PC-3 (cell line): ENCODE data around the gene RPS3. TPM values are rescaled to one million over a fixed set of nuclear protein-coding genes. Genes with fewer than 3 reads are reported as not detected.

Experiments used
- ATAC-seq: fragments of 200-7000 bp; cut with Tn5 transposase; 2 replicates; pipeline ENCODE4 v1.9.1; 2020; ENCODE audit warnings: mild to moderate bottlenecking, moderate library complexity
- BruUV-seq: library from RNA; stranded (reverse); fragments of 400-500 nt; replicated peaks from 2 replicates; lab custom pipeline; 2021; lab: Mats Ljungman, UMichigan
- CTCF ChIA-PET: fragments of 300-600 bp; sonication (Branson Sonifier 250); formaldehyde crosslinking; loops from one replicate; lab custom pipeline; 2022; ENCODE audit warnings: antibody characterized with exemption; lab: Charles Lee
- POLR2A ChIA-PET: fragments of 300-600 bp; sonication (Branson Sonifier 250); formaldehyde crosslinking; loops from one replicate; lab custom pipeline; 2022; ENCODE audit warnings: antibody characterized with exemption; ENCODE audit not compliant: unreplicated experiment; lab: Charles Lee
- DNase-seq: peaks from one replicate; pipeline ENCODE4 v3.0.0-alpha.2; 2015
- H2AFZ ChIP-seq: fragments of 300-600 bp; sonication (generic); 2 replicates; pipeline ENCODE4 v1.6.0; 2016; ENCODE audit warnings: antibody characterized with exemption, low read length
- H3F3A ChIP-seq: fragments of 300-600 bp; sonication (generic); one replicate; pipeline ENCODE4 v1.6.0; 2017; ENCODE audit warnings: antibody characterized with exemption, low read length, control low read depth, mild to moderate bottlenecking; ENCODE audit not compliant: unreplicated experiment
- H3K27ac ChIP-seq: fragments of 300-600 bp; sonication (generic); 2 replicates; pipeline ENCODE4 v1.5.1; 2016; ENCODE audit warnings: mild to moderate bottlenecking, low read length
- H3K27me3 ChIP-seq: fragments of 300-600 bp; sonication (generic); 2 replicates; pipeline ENCODE4 v1.6.1; 2016; ENCODE audit warnings: low read length, mixed read lengths
- H3K36me3 ChIP-seq: fragments of 300-600 bp; sonication (generic); 2 replicates; pipeline ENCODE4 v1.6.1; 2016; ENCODE audit warnings: low read depth, mixed run types, low read length, mixed read lengths
- H3K4me1 ChIP-seq: fragments of 300-600 bp; sonication (generic); 2 replicates; pipeline ENCODE4 v1.5.1; 2016; ENCODE audit warnings: low read length; ENCODE audit not compliant: insufficient read depth
- H3K4me2 ChIP-seq: fragments of 300-600 bp; sonication (generic); 2 replicates; pipeline ENCODE4 v1.6.0; 2016; ENCODE audit warnings: low read length
- H3K4me3 ChIP-seq: fragments of 300-600 bp; sonication (generic); 2 replicates; pipeline ENCODE4 v1.5.1; 2016; ENCODE audit warnings: mild to moderate bottlenecking, low read length, mixed read lengths
- H3K79me2 ChIP-seq: fragments of 300-600 bp; sonication (generic); 2 replicates; pipeline ENCODE4 v1.6.1; 2017; ENCODE audit warnings: low read length, mixed read lengths
- H3K9ac ChIP-seq: fragments of 300-600 bp; sonication (generic); 2 replicates; pipeline ENCODE4 v1.6.0; 2016; ENCODE audit warnings: mild to moderate bottlenecking, low read length
- H3K9me2 ChIP-seq: fragments of 300-600 bp; sonication (generic); replicated peaks from 2 replicates; pipeline ENCODE4 v1.6.1; 2016; ENCODE audit warnings: mixed run types, low read length, mixed read lengths
- H3K9me3 ChIP-seq: fragments of 300-600 bp; sonication (generic); 2 replicates; pipeline ENCODE4 v1.6.1; 2016; ENCODE audit warnings: low read length, mixed read lengths
- H4K20me1 ChIP-seq: fragments of 300-600 bp; sonication (generic); 2 replicates; pipeline ENCODE4 v1.6.1; 2016; ENCODE audit warnings: low read length, mixed read lengths
- EZH2 ChIP-seq: fragments of 300-600 bp; sonication (generic); IDR thresholded peaks from one replicate; pipeline ENCODE4 v1.6.1; 2017; ENCODE audit warnings: antibody characterized with exemption, mild to moderate bottlenecking, low read length; ENCODE audit not compliant: unreplicated experiment
- EZH2phosphoT487 ChIP-seq: fragments of 300-600 bp; sonication (generic); IDR thresholded peaks from 2 replicates; pipeline ENCODE4 v1.6.1; 2018; ENCODE audit warnings: mild to moderate bottlenecking, antibody characterized with exemption, low read length, borderline replicate concordance
- intact Hi-C: fragments of 100-400 bp; cut with micrococcal nuclease; formaldehyde crosslinking; loops from 2 replicates; pipeline ENCODE4 v1.9.0; 2023
- total RNA-seq: library from RNA; depleted of rRNA; stranded (reverse); fragments of >200 nt; gene quantifications from 2 replicates; pipeline ENCODE4 v1.2.3, GENCODE V29; 2014; rRNA removed
- TF ChIP-seq, protein P1 (sequence below): fragments of 300-600 bp; sonication (generic); conservative IDR thresholded peaks from 2 replicates; pipeline ENCODE4 v1.5.1; 2017; ENCODE audit warnings: antibody characterized with exemption, low read depth, mild to moderate bottlenecking, low read length

RPS3 gene
- total RNA-seq, 1 experiment from 2014 or later = 2,018 TPM

DNA sequence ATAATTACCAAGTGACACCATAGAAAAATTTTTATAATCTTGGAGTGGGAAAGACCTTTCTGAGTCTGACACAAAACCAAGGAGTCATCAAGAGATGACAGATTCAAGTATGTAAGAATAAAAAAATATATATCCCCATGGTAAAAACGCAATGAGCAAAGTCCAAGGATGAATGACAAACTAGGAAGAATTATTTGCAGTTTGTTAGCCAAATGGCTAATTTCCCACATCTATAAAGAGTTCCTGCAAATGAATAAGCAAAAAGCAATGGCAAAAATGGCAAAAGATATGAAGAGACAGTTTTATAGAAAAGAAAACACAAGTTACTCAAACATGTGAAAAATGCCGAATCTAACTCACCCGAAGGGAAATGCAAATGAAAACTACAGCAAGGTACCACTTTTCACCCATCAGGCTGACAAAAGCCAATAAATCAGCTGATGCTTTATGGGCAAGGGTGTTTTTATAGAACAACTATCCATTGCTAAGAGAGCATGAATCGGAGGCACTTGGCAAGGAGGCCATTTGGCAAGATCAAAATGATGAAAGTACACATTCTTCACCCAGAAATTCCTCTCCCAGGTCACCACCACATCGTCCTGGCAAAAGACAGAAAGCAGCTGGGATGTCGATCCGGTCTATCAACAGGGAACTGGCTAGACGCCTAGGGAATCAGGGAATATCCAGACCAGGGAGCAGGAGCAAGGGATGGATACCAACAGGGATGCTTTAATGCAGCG, 54.8 kb downstream of the RPS3 start:
- Histone ChIP-seq H3K27me3 (no peaks in the 10 kb centered on the region), H3K27ac (no peak overlapping the region), H3K4me3 (no peak overlapping the region), H3K79me2 (no peaks in the 10 kb centered on the region), H3K9me3 (no peaks in the 10 kb centered on the region), H4K20me1 (no peaks in the 10 kb centered on the region), H3K36me3 (no peaks in the 10 kb centered on the region), H3F3A (no peaks in the 10 kb centered on the region), H2AFZ (no peak overlapping the region), H3K4me2 (no peak overlapping the region), H3K9ac (no peak overlapping the region), H3K9me2 (no peaks in the 10 kb centered on the region), H3K4me1 (no peaks in the 10 kb centered on the region)
- BruUV-seq = no TSS peak
- CTCF ChIA-PET = no interaction called here
- intact Hi-C loops = no loop called here
- no peak for TF ChIP-seq EZH2
- TF ChIP-seq, protein P1, sequence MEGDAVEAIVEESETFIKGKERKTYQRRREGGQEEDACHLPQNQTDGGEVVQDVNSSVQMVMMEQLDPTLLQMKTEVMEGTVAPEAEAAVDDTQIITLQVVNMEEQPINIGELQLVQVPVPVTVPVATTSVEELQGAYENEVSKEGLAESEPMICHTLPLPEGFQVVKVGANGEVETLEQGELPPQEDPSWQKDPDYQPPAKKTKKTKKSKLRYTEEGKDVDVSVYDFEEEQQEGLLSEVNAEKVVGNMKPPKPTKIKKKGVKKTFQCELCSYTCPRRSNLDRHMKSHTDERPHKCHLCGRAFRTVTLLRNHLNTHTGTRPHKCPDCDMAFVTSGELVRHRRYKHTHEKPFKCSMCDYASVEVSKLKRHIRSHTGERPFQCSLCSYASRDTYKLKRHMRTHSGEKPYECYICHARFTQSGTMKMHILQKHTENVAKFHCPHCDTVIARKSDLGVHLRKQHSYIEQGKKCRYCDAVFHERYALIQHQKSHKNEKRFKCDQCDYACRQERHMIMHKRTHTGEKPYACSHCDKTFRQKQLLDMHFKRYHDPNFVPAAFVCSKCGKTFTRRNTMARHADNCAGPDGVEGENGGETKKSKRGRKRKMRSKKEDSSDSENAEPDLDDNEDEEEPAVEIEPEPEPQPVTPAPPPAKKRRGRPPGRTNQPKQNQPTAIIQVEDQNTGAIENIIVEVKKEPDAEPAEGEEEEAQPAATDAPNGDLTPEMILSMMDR = no peak
- TF ChIP-seq EZH2phosphoT487 = no peak
- ATAC-seq (no peak; the same call in 1 of the 2 replicates), DNase-seq (no peak)
- POLR2A ChIA-PET = no interaction called here

- ChIA-PET POLR2A (no interaction called here), CTCF (no interaction called here)
- H3K4me3 ChIP-seq = no peak overlapping the region
These were observed 55.7 kb downstream of the RPS3 start for GRCh38 chr11:75454987-75455386.

More at GRCh38 chr11:75454987-75455386, 55.7 kb downstream of the RPS3 start:
- Histone ChIP-seq H3K79me2 (no peaks in the 10 kb centered on the region), H3K9ac (no peak overlapping the region), H2AFZ (no peak overlapping the region), H3K9me3 (no peaks in the 10 kb centered on the region), H3K4me2 (no peak overlapping the region), H3K27ac (no peak overlapping the region), H3F3A (no peaks in the 10 kb centered on the region), H4K20me1 (no peaks in the 10 kb centered on the region), H3K27me3 (no peaks in the 10 kb centered on the region), H3K9me2 (no peaks in the 10 kb centered on the region), H3K36me3 (no peaks in the 10 kb centered on the region), H3K4me1 (no peaks in the 10 kb centered on the region)
- ATAC-seq (no peak), DNase-seq (no peak)
- TF ChIP-seq EZH2 = no peak
- TF ChIP-seq EZH2phosphoT487 = no peak
- TF ChIP-seq, protein P1 = no peak
- BruUV-seq = no TSS peak
- intact Hi-C loops = no loop called here

Other genes with a start within 250 kb of the RPS3 start
- gene SLCO2B1, start 248.4 kb upstream of the RPS3 start, total RNA-seq = not detected in 2 replicates
- not detected in 2 replicates for gene TPBGL, start 158.7 kb upstream of the RPS3 start, total RNA-seq
- gene ARRB1, start 47.9 kb upstream of the RPS3 start, total RNA-seq = 15.7 and 19.1 TPM in 2 replicates
- gene KLHL35, start 33.7 kb downstream of the RPS3 start, total RNA-seq = 6.6 and 8.4 TPM in 2 replicates
- 21.4 and 31.1 TPM in 2 replicates for gene GDPD5, start 126.4 kb downstream of the RPS3 start, total RNA-seq
- gene SERPINH1, start 162.7 kb downstream of the RPS3 start, total RNA-seq = 117 and 121 TPM in 2 replicates